GM23338 (cell line): Measurements from ENCODE around the gene AGRN. TPM values are rescaled to one million over a fixed set of nuclear protein-coding genes. Genes with fewer than 3 reads are reported as not detected.

ENCODE experiments used
- ATAC-seq: fragments of 200-7000 bp; cut with Tn5 transposase; 3 replicates; pipeline ENCODE4 v1.9.1; 2020
- DNase-seq: peaks from one replicate; pipeline ENCODE4 v3.0.0-alpha.2; 2015; ENCODE audit warnings: low spot score
- H2AFZ ChIP-seq: fragments of 200-600 bp; sonication (generic); 2 replicates; pipeline ENCODE4 v1.8.0; 2016; ENCODE audit warnings: antibody characterized with exemption, mild to moderate bottlenecking, moderate library complexity
- H3F3A ChIP-seq: fragments of 200-600 bp; sonication (generic); replicated peaks from 2 replicates; pipeline ENCODE4 v1.8.0; 2017; ENCODE audit warnings: antibody characterized with exemption, mixed run types, low read depth
- H3K27ac ChIP-seq: fragments of 200-600 bp; sonication (generic); 2 replicates; pipeline ENCODE4 v1.6.1; 2016; ENCODE audit warnings: low read depth
- H3K27me3 ChIP-seq: fragments of 200-600 bp; sonication (generic); 2 replicates; pipeline ENCODE4 v1.8.0; 2016; ENCODE audit warnings: mild to moderate bottlenecking, mixed run types, moderate library complexity; ENCODE audit not compliant: insufficient read depth
- H3K36me3 ChIP-seq: fragments of 200-600 bp; sonication (generic); 2 replicates; pipeline ENCODE4 v1.8.0; 2016; ENCODE audit warnings: mild to moderate bottlenecking; ENCODE audit not compliant: insufficient read depth
- H3K4me1 ChIP-seq: fragments of 200-600 bp; sonication (generic); 2 replicates; pipeline ENCODE4 v1.8.0; 2016; ENCODE audit warnings: mild to moderate bottlenecking, moderate library complexity; ENCODE audit not compliant: insufficient read depth
- H3K4me2 ChIP-seq: fragments of 200-600 bp; sonication (generic); 2 replicates; pipeline ENCODE4 v1.7.1; 2017; ENCODE audit warnings: mixed run types
- H3K4me3 ChIP-seq: fragments of 200-600 bp; sonication (generic); 2 replicates; pipeline ENCODE4 v1.6.1; 2016; ENCODE audit warnings: mixed run types
- H3K79me2 ChIP-seq: fragments of 200-600 bp; sonication (generic); replicated peaks from 2 replicates; pipeline ENCODE4 v1.8.0; 2017; ENCODE audit warnings: mild to moderate bottlenecking; ENCODE audit not compliant: insufficient read depth
- H3K9me2 ChIP-seq: fragments of 200-600 bp; sonication (generic); 2 replicates; pipeline ENCODE4 v1.8.0; 2017; ENCODE audit not compliant: insufficient read depth
- H4K20me1 ChIP-seq: fragments of 200-600 bp; sonication (generic); replicated peaks from 2 replicates; pipeline ENCODE4 v1.8.0; 2017; ENCODE audit warnings: mild to moderate bottlenecking; ENCODE audit not compliant: insufficient read depth
- H3K27ac Mint-ChIP-seq: 2 replicates; pipeline ENCODE4 v1.8.0; 2020; ENCODE audit warnings: inconsistent platforms, mild to moderate bottlenecking, moderate library complexity, mixed read lengths
- H3K27me3 Mint-ChIP-seq: 3 replicates; pipeline ENCODE4 v1.8.0; 2022; ENCODE audit warnings: low read depth, mild to moderate bottlenecking, moderate library complexity, mixed read lengths, inconsistent platforms; ENCODE audit not compliant: insufficient read depth, poor library complexity
- H3K36me3 Mint-ChIP-seq: 3 replicates; pipeline ENCODE4 v1.8.0; 2021; ENCODE audit warnings: low read depth, mild to moderate bottlenecking, inconsistent platforms, moderate library complexity, mixed read lengths
- H3K4me1 Mint-ChIP-seq: 3 replicates; pipeline ENCODE4 v1.8.0; 2020; ENCODE audit warnings: mild to moderate bottlenecking, inconsistent platforms, mixed read lengths
- H3K4me3 Mint-ChIP-seq: 3 replicates; pipeline ENCODE4 v1.8.0; 2021; ENCODE audit warnings: moderate library complexity, mild to moderate bottlenecking, inconsistent platforms, mixed read lengths
- H3K9me3 Mint-ChIP-seq: 3 replicates; pipeline ENCODE4 v1.8.0; 2020; ENCODE audit warnings: moderate library complexity, mild to moderate bottlenecking, inconsistent platforms, mixed read lengths
- CREB1 ChIP-seq: fragments of 250-450 bp; sonication (Bioruptor Pico); IDR thresholded peaks from 2 replicates; pipeline ENCODE4 v1.5.0; 2020; ENCODE audit warnings: low read depth, mild to moderate bottlenecking, moderate library complexity
- ETS1 ChIP-seq: IDR thresholded peaks from 2 replicates; pipeline ENCODE4 v1.6.1; 2016; ENCODE audit warnings: antibody characterized with exemption
- EZH2 ChIP-seq: fragments of 200-600 bp; sonication (generic); IDR thresholded peaks from one replicate; pipeline ENCODE4 v1.8.0; 2017; ENCODE audit warnings: antibody characterized with exemption, mild to moderate bottlenecking, low read depth; ENCODE audit not compliant: unreplicated experiment
- EZH2phosphoT487 ChIP-seq: fragments of 200-600 bp; sonication (generic); IDR thresholded peaks from one replicate; pipeline ENCODE4 v1.8.1; 2018; ENCODE audit warnings: antibody characterized with exemption; ENCODE audit not compliant: unreplicated experiment
- JUNB ChIP-seq: IDR thresholded peaks from one replicate; pipeline ENCODE4 v1.6.1; 2016; ENCODE audit warnings: antibody characterized with exemption; ENCODE audit not compliant: unreplicated experiment
- NANOG ChIP-seq: IDR thresholded peaks from 2 replicates; pipeline ENCODE4 v1.6.1; 2016; ENCODE audit warnings: antibody characterized with exemption, borderline replicate concordance
- POLR2AphosphoS5 ChIP-seq: IDR thresholded peaks from 2 replicates; pipeline ENCODE4 v1.6.1; 2016; ENCODE audit warnings: antibody characterized with exemption, low read depth
- STAT1 ChIP-seq: IDR thresholded peaks from one replicate; pipeline ENCODE4 v1.6.1; 2016; ENCODE audit warnings: antibody characterized with exemption; ENCODE audit not compliant: unreplicated experiment
- ZNF114 ChIP-seq: fragments of 250-450 bp; sonication (Bioruptor Pico); IDR thresholded peaks from 2 replicates; pipeline ENCODE4 v1.5.0; 2020; ENCODE audit warnings: mild to moderate bottlenecking, moderate library complexity
- ZNF331 ChIP-seq: fragments of 250-450 bp; sonication (Bioruptor Pico); IDR thresholded peaks from 2 replicates; pipeline ENCODE4 v1.5.0; 2020; ENCODE audit warnings: low read depth, mild to moderate bottlenecking, moderate library complexity
- polyA plus RNA-seq: library from polyadenylated mRNA; unstranded; fragments of >200 nt; fragmentation: Nextera tagmentation; extraction: Ambion mirVana; gene quantifications from 2 replicates; pipeline ENCODE4 v1.2.1, GENCODE V29; 2016
- total RNA-seq: library from RNA; depleted of rRNA; stranded (reverse); fragments of >200 nt; shearing (Covaris generic); gene quantifications from 2 replicates; pipeline ENCODE4 v1.2.3, GENCODE V29; 2014
- TF ChIP-seq, protein P1 (sequence below), 2 experiments: fragments of 200-600 bp in 1 of 2; sonication (generic) in 1 of 2; conservative IDR thresholded peaks; 2 replicates each; pipeline versions ENCODE4 v1.5.1 to v1.6.1; 2016 to 2017; ENCODE audit warnings: antibody characterized with exemption in 2 of 2, low read depth in 2 of 2, mild to moderate bottlenecking in 2 of 2, moderate library complexity in 1 of 2
- TF ChIP-seq, protein P2 (sequence below): fragments of 250-450 bp; sonication (Bioruptor Pico); IDR thresholded peaks from 2 replicates; pipeline ENCODE4 v1.5.0; 2020; ENCODE audit warnings: mild to moderate bottlenecking, moderate library complexity
- TF ChIP-seq, protein P3 (sequence below): IDR thresholded peaks from one replicate; pipeline ENCODE4 v1.6.1; 2018; ENCODE audit warnings: antibody characterized with exemption; ENCODE audit not compliant: unreplicated experiment

The AGRN gene
- total and polyA plus RNA-seq, 2 experiments from 2014 or later = 12.3 to 185 TPM

DNA sequence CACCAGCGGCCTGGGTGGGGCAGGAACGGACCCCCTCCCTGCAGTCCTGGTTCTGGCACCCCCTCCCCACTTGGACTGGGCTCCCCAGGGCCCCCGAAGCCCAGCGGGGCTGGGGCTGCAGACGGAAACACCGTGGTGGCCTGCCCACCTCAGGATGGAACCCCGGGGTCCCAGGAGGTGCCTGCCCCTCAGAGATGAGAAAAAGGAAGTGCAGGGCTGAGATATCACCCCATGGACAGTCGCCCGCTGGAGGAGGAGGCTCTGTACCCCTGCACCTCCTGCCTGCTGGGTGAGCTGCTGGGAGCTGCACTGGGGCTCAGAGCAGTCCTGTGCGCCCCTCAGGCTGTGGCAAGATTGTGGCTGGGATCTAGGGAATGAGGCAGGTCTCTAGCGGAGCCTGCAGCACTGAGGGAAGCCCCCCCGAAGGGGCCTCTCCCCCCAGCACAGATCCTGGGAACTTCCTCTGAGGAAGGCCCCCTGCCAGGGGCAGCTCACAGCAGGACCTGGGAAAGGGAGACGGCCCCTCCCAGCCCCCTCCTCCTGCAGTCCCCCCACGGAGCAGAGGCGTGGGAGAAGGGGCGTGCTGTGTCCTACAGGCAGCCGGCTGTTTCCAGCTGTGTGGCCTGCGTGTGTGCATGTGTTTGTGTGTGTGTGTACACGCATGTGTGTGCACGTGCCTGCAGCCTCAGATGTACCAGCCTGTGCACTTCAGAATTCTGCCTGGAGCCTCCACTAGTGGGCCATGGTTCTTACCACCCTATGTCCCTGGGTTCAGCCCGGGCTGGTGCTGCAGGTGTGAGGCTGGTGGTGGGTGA is 6.9 kb downstream of the AGRN start:
- peaks cover 20% of the 10 kb centered on the region for H3K36me3 Mint-ChIP-seq
- ATAC-seq = no peak

More for the DNA sequence above, 6.9 kb downstream of the AGRN start:
- peaks cover under 1% of the 10 kb centered on the region; the same call in 1 of the 2 replicates for H4K20me1 ChIP-seq
- DNase-seq = no peak
- Mint-ChIP-seq H3K4me3 (no peak overlapping the region), H3K4me1 (peaks cover 29% of the 10 kb centered on the region), H3K9me3 (no peaks in the 10 kb centered on the region), H3K27ac (no peak overlapping the region), H3K27me3 (peaks cover 17% of the 10 kb centered on the region)
- TF ChIP-seq, protein P1, sequence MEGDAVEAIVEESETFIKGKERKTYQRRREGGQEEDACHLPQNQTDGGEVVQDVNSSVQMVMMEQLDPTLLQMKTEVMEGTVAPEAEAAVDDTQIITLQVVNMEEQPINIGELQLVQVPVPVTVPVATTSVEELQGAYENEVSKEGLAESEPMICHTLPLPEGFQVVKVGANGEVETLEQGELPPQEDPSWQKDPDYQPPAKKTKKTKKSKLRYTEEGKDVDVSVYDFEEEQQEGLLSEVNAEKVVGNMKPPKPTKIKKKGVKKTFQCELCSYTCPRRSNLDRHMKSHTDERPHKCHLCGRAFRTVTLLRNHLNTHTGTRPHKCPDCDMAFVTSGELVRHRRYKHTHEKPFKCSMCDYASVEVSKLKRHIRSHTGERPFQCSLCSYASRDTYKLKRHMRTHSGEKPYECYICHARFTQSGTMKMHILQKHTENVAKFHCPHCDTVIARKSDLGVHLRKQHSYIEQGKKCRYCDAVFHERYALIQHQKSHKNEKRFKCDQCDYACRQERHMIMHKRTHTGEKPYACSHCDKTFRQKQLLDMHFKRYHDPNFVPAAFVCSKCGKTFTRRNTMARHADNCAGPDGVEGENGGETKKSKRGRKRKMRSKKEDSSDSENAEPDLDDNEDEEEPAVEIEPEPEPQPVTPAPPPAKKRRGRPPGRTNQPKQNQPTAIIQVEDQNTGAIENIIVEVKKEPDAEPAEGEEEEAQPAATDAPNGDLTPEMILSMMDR (conservative IDR thresholded peaks at IDR 0.05; ENCODE audit: low read depth in 2 of 2) = no peak
- TF ChIP-seq STAT1 (no peak), JUNB (no peak), ZNF114 (CRISPR knock-in tag) (no peak), ETS1 (no peak), NANOG (no peak), EZH2phosphoT487 (no peak), ZNF331 (CRISPR knock-in tag) (no peak), CREB1 (CRISPR knock-in tag) (no peak), EZH2 (no peak), POLR2AphosphoS5 (no peak)
- TF ChIP-seq, protein P2, sequence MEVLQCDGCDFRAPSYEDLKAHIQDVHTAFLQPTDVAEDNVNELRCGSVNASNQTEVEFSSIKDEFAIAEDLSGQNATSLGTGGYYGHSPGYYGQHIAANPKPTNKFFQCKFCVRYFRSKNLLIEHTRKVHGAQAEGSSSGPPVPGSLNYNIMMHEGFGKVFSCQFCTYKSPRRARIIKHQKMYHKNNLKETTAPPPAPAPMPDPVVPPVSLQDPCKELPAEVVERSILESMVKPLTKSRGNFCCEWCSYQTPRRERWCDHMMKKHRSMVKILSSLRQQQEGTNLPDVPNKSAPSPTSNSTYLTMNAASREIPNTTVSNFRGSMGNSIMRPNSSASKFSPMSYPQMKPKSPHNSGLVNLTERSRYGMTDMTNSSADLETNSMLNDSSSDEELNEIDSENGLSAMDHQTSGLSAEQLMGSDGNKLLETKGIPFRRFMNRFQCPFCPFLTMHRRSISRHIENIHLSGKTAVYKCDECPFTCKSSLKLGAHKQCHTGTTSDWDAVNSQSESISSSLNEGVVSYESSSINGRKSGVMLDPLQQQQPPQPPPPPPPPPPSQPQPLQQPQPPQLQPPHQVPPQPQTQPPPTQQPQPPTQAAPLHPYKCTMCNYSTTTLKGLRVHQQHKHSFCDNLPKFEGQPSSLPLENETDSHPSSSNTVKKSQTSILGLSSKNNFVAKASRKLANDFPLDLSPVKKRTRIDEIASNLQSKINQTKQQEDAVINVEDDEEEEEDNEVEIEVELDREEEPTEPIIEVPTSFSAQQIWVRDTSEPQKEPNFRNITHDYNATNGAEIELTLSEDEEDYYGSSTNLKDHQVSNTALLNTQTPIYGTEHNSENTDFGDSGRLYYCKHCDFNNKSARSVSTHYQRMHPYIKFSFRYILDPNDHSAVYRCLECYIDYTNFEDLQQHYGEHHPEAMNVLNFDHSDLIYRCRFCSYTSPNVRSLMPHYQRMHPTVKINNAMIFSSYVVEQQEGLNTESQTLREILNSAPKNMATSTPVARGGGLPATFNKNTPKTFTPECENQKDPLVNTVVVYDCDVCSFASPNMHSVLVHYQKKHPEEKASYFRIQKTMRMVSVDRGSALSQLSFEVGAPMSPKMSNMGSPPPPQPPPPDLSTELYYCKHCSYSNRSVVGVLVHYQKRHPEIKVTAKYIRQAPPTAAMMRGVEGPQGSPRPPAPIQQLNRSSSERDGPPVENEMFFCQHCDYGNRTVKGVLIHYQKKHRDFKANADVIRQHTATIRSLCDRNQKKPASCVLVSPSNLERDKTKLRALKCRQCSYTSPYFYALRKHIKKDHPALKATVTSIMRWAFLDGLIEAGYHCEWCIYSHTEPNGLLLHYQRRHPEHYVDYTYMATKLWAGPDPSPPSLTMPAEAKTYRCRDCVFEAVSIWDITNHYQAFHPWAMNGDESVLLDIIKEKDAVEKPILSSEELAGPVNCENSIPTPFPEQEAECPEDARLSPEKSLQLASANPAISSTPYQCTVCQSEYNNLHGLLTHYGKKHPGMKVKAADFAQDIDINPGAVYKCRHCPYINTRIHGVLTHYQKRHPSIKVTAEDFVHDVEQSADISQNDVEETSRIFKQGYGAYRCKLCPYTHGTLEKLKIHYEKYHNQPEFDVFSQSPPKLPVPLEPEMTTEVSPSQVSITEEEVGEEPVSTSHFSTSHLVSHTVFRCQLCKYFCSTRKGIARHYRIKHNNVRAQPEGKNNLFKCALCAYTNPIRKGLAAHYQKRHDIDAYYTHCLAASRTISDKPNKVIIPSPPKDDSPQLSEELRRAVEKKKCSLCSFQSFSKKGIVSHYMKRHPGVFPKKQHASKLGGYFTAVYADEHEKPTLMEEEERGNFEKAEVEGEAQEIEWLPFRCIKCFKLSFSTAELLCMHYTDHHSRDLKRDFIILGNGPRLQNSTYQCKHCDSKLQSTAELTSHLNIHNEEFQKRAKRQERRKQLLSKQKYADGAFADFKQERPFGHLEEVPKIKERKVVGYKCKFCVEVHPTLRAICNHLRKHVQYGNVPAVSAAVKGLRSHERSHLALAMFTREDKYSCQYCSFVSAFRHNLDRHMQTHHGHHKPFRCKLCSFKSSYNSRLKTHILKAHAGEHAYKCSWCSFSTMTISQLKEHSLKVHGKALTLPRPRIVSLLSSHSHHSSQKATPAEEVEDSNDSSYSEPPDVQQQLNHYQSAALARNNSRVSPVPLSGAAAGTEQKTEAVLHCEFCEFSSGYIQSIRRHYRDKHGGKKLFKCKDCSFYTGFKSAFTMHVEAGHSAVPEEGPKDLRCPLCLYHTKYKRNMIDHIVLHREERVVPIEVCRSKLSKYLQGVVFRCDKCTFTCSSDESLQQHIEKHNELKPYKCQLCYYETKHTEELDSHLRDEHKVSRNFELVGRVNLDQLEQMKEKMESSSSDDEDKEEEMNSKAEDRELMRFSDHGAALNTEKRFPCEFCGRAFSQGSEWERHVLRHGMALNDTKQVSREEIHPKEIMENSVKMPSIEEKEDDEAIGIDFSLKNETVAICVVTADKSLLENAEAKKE (CRISPR knock-in tag) = no peak
- TF ChIP-seq, protein P3, sequence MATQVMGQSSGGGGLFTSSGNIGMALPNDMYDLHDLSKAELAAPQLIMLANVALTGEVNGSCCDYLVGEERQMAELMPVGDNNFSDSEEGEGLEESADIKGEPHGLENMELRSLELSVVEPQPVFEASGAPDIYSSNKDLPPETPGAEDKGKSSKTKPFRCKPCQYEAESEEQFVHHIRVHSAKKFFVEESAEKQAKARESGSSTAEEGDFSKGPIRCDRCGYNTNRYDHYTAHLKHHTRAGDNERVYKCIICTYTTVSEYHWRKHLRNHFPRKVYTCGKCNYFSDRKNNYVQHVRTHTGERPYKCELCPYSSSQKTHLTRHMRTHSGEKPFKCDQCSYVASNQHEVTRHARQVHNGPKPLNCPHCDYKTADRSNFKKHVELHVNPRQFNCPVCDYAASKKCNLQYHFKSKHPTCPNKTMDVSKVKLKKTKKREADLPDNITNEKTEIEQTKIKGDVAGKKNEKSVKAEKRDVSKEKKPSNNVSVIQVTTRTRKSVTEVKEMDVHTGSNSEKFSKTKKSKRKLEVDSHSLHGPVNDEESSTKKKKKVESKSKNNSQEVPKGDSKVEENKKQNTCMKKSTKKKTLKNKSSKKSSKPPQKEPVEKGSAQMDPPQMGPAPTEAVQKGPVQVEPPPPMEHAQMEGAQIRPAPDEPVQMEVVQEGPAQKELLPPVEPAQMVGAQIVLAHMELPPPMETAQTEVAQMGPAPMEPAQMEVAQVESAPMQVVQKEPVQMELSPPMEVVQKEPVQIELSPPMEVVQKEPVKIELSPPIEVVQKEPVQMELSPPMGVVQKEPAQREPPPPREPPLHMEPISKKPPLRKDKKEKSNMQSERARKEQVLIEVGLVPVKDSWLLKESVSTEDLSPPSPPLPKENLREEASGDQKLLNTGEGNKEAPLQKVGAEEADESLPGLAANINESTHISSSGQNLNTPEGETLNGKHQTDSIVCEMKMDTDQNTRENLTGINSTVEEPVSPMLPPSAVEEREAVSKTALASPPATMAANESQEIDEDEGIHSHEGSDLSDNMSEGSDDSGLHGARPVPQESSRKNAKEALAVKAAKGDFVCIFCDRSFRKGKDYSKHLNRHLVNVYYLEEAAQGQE = no peak
- H3K4me2 ChIP-seq = no peak overlapping the region; the same call in 1 of the 2 replicates
- H3F3A ChIP-seq = no peaks in the 10 kb centered on the region
- no peak overlapping the region for H2AFZ ChIP-seq
- H3K9me2 ChIP-seq = no peaks in the 10 kb centered on the region
- no peak overlapping the region for H3K27ac ChIP-seq
- H3K4me3 ChIP-seq = no peak overlapping the region
- peaks cover 41% of the 10 kb centered on the region for H3K4me1 ChIP-seq
- no peaks in the 10 kb centered on the region for H3K79me2 ChIP-seq
- H3K36me3 ChIP-seq = no peaks in the 10 kb centered on the region
- H3K27me3 ChIP-seq = no peaks in the 10 kb centered on the region
